GM19372 (cell line): ENCODE results near the gene APOLD1.
"Not testable (repeated sequence)": the region's sequence is repeated elsewhere in the genome, so short reads cannot be mapped to it uniquely, and the experiment has no call there.

ENCODE experiments used
- ATAC-seq: cut with Tn5 transposase; IDR thresholded peaks from one replicate; pipeline ENCODE4 v1.9.1; 2021; ENCODE audit warnings: mild to moderate bottlenecking, low read depth, moderate library complexity; ENCODE audit not compliant: unreplicated experiment

Gene APOLD1

DNA sequence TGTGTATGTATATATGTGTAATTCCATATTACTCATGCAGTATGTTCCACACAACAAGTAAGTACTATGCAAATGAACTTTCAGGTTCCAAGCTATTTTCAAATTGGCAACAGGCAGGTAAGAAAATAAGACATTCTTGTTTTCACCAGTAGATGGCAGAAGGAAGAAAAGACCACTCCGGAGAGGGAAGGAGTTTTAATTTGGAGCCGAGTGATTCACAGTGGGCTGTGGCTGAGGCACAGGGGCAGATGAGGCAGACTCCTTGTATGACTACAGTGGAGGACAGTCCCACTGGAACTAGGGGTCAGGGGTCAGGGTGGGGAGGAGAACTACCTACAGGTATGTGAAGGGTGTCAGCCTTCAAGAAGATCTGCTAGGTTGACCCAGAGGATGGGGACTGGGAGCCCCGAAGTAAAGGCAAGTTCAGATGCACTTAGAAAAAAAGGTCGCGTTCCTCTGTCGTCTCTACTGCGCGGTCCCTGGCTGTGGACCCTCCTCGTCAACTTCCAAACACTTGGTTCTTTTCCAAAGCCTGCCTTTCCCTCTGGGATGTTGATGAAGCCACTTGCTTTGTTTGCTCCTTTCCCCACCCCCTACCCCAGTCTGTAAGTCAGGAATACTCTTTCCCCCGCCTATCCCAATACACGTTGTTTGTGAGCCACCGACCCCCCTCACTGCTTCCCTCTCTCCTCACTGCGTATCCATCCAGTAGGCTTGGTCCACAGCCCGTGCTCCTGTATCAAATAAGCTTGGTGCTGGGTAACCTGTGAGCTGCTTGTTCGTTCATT is 51.8 kb downstream of the APOLD1 start:
- peak; percentile 54 for ATAC-seq

DNA sequence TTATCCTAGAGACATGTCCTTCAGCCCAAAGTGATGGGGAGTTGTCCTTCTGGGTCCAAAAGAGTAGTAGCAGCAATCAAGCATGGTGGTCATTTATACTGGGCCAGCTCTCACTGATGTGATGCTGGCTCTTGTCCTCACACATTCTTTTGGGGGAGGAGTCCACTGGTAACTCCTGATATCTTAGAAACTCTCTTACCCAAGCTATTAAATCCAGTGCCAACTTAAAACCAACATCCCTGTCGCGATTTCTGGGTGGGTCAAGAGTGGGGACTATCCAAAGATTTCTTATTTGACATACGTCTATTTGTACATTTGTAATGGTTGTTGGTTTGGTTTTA is 52.3 kb downstream of the APOLD1 start:
- ATAC-seq, result no peak

DNA sequence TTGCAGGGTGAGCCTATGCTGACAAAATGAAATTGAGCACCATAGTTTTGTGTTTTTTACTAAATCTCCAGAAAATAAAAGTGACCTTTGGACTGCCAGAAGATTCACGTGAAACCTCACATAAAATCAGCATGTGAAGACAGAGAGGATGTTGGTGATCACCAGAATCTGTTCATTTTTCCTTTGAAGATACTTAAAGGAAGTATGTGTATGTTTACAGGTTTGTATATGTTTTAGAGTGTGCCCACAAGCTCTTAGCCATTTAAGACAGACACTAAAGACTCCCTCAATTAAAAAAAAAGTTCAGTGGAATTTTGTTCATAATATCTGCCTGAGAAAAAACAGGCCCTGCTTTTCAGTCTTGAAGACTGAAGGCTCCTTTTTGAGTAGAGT is 53.5 kb downstream of the APOLD1 start:
- no peak for ATAC-seq

DNA sequence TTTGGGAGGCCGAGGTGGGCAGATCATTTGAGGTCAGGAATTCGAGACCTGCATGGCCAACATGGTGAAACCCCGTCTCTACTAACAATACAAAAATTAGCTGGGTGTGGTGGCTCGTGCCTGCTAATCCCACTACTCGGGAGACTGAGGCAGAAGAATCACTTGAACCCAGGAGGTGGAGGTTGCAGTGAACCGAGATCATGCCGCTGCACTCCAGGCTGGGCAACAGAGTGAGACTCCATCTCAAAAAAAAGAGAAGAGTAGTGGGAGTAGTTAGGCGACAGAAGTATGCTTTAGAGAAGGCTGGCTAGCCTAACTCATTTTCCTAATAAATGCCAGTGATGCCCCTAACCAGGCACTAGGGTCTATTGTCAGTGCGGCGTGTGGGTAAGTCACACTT is 54.0 kb downstream of the APOLD1 start:
- not testable (repeated sequence) for ATAC-seq

DNA sequence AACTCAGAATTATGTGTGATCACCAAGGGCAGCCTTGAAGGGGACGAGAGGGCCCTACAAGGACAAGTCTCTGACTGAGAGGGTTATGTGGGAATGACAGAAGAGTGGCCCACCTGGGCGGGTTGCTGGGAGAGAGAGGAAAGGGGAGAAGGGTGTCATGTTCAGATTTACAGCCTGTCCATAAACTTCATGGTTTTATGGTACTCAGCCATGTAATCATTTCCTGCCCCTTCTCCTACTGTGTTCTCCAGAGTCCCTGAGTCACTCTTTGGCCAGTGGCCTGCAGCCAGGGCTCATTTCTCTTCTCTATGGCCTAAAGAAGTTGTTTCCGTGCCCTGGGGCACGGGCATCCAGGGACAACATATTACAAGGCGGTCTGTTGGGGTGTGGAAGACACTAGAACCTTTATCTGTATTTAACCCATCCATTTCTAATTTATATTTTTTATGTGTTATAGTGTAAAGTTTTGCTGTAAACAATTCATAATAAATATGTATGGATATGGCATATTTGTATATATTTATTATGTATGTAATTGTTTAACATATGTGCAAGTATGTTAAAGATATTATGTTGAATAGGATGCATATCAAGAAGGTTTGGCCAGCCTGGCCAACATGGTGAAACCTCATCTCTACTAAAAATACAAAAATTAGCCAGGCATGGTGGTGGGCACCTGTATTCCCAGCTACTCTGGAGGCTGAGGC is 54.6 kb downstream of the APOLD1 start:
- no peak for ATAC-seq

DNA sequence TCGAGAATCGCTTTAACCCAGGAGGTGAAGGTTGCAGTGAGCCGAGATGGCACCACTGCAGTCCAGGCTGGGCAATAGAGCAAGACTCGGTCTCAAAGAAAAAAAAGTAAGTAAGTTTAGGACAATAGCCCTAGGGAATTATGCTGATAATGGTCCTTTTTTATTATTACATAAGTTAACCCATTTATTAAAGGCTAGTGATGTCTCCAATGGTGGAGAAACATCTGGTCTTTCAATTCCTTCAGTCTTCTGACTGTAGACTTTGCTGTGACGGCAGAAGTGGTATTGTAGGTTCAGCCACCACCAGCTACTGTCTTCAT is 55.1 kb downstream of the APOLD1 start:
- no peak for ATAC-seq
